Muscle layer of duodenum (tissue), 2 donors: Measurements from ENCODE around the gene MTMR8.
"Not testable (repeated sequence)": the region's sequence is repeated elsewhere in the genome, so short reads cannot be mapped to it uniquely, and the experiment has no call there.

Experiments used
- H3K27ac ChIP-seq: one replicate; pipeline ENCODE4 v1.7.0; 2013; ENCODE audit warnings: mild to moderate bottlenecking, low read length
- H3K27me3 ChIP-seq: one replicate; pipeline ENCODE4 v1.7.0; 2013; ENCODE audit warnings: low read depth, mild to moderate bottlenecking, control low read depth, low read length
- H3K36me3 ChIP-seq, 2 donors: one replicate each; pipeline ENCODE4 v1.7.0; 2013; ENCODE audit warnings: low read length in 2 of 2, control low read depth in 1 of 2, mild to moderate bottlenecking in 1 of 2; ENCODE audit not compliant: insufficient read depth in 2 of 2, control insufficient read depth in 1 of 2
- H3K4me1 ChIP-seq, 2 donors: one replicate each; pipeline ENCODE4 v1.7.0; 2013; ENCODE audit warnings: low read length in 2 of 2, mild to moderate bottlenecking in 2 of 2, control low read depth in 1 of 2, moderate library complexity in 1 of 2; ENCODE audit not compliant: insufficient read depth in 2 of 2, control insufficient read depth in 1 of 2
- H3K4me3 ChIP-seq, 2 donors: one replicate each; pipeline ENCODE4 v1.7.0; 2013; ENCODE audit warnings: low read length in 2 of 2, low read depth in 1 of 2, mild to moderate bottlenecking in 1 of 2
- H3K9me3 ChIP-seq, 2 donors: one replicate each; pipeline ENCODE4 v1.7.0; 2013; ENCODE audit warnings: low read length in 2 of 2, control low read depth in 1 of 2, mild to moderate bottlenecking in 1 of 2; ENCODE audit not compliant: control insufficient read depth in 1 of 2
- donor health status: healthy.

Gene MTMR8

DNA sequence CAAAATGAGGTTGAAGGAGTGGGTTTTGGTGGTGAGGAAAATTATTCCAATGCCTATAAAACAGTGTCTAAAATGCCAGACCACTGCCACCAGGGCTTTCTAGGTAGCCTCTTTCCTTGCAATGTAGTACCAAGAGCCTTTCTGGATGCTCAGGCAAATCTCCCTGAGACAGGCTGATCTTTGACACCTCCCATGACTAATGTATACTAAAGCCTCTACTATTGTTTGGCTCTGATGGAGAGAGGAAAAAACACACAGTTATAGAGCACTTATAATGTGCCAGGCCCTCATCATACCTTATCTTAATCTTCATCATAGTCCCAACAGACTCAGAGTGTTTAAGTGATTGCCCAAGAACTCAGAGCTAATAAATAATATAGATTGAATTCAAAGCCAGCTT is 5.8 kb downstream of the MTMR8 start:
- H3K4me3 ChIP-seq = no peak overlapping the region
- no peaks in the 10 kb centered on the region for H3K27me3 ChIP-seq
- H3K9me3 ChIP-seq = peaks cover 0 to 5% of the 10 kb centered on the region in 2 donors
- no peaks in the 10 kb centered on the region for H3K4me1 ChIP-seq
- no peak overlapping the region for H3K27ac ChIP-seq
- H3K36me3 ChIP-seq = peaks cover 0 to 1% of the 10 kb centered on the region in 2 donors

DNA sequence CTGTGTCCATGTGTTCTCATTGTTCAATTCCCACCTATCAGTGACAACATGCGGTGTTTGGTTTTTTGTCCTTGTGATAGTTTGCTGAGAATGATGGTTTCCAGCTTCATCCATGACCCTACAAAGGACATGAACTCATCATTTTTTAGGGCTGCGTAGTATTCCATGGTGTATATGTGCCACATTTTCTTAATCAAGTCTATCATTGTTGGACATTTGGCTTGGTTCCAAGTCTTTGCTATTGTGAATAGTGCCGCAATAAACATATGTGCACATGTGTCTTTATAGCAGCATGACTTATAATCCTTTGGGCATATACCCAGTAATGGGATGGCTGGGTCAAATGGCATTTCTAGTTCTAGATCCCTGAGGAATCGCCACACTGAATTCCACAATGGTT is 14.5 kb downstream of the MTMR8 start:
- not testable (repeated sequence) for H3K27ac ChIP-seq, H3K36me3 ChIP-seq, H3K27me3 ChIP-seq, H3K4me3 ChIP-seq, H3K4me1 ChIP-seq
- peaks cover 0 to 24% of the 10 kb centered on the region in 2 donors for H3K9me3 ChIP-seq

DNA sequence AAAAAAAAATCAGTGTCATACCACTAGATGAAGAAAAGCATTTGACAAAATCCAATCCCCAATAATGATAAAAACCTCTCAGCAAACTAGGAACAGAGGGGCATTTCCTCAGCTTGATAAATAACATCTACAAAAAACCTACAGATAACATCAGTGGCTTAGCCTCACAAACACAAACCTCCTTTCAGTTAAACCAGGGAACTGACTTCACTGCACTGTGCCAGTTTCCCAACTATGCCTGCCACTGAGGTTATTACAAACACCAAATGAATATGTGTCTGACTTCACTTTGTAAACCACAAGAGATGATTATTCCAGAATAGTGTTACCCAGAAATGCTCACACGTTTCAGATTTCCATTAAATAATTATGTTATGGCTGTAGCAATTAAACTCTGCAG is 15.3 kb downstream of the MTMR8 start:
- H3K27ac ChIP-seq = no peak overlapping the region
- no peaks in the 10 kb centered on the region for H3K27me3 ChIP-seq
- no peaks in the 10 kb centered on the region for H3K4me1 ChIP-seq
- no peak overlapping the region for H3K4me3 ChIP-seq
- peaks cover 0 to 23% of the 10 kb centered on the region in 2 donors for H3K9me3 ChIP-seq
- H3K36me3 ChIP-seq = peaks cover 0 to 11% of the 10 kb centered on the region in 2 donors

DNA sequence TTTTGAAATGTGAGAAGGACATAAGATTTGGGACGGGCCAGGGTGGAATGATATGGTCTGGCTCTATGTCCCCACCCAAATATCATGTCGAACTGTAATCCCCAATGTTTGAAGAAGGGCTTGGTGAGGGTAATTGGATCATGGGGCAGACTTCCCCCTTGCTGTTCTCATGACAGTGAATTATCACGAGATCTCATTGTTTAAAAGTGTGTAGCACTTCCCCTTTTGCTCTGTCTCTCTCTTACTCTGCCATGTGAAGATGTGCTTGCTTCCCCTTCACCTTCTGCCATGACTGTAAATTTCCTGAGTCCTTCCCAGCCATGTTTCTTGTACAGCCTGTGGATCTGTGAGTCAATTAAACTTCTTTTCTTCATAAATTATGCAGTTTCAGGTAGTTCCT is 17.5 kb downstream of the MTMR8 start:
- H3K36me3 ChIP-seq = peaks cover 0 to 4% of the 10 kb centered on the region in 2 donors
- no peaks in the 10 kb centered on the region for H3K27me3 ChIP-seq
- H3K9me3 ChIP-seq = peaks cover 0 to 18% of the 10 kb centered on the region in 2 donors
- H3K4me3 ChIP-seq = no peak overlapping the region
- no peak overlapping the region for H3K27ac ChIP-seq
- H3K4me1 ChIP-seq = no peaks in the 10 kb centered on the region

DNA sequence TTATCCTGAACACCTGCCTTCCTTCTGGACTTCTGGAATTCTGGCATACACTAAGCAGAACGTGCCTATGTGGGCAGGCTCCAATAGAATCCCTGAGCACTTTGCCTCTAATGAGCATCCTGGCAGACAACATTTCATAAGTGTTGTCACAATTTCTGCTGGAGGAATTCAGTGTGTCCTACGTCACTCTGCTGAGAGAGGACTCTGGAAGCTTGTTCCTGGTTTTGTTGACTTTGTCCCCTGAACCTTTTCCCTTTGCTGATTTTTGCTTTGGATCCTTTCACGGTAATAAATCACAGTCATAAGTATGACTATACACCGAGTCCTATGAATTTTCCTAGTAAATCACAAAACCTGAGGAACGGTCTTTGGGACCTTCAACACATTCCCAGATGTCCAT is 43.2 kb downstream of the MTMR8 start:
- Histone ChIP-seq H3K27ac (no peak overlapping the region), H3K4me1 (no peaks in the 10 kb centered on the region), H3K27me3 (no peaks in the 10 kb centered on the region), H3K36me3 (peaks cover 3 to 5% of the 10 kb centered on the region in 2 donors), H3K4me3 (no peak overlapping the region), H3K9me3 (no peaks in the 10 kb centered on the region)

DNA sequence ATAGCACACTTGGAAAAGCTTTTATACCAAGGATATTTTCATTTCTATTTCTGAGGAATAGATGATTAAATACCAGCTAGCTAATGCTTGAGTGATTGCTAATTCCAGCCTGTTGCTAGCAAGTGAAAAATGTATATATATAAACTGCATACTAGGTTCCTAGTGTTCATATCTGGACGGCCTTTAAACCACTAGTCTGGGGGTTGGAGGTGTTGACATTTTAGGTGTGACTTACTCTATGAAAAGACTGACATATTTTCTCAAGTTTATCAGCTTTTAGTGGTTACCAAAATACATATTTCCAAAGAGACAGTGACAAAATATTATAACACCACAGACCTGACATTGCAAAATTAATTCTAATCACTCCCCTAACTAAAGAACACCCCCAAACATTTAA is 44.7 kb downstream of the MTMR8 start:
- no peaks in the 10 kb centered on the region for H3K9me3 ChIP-seq
- no peak overlapping the region for H3K4me3 ChIP-seq
- H3K4me1 ChIP-seq = no peaks in the 10 kb centered on the region
- H3K27ac ChIP-seq = no peak overlapping the region
- peaks cover 0 to 5% of the 10 kb centered on the region in 2 donors for H3K36me3 ChIP-seq
- no peaks in the 10 kb centered on the region for H3K27me3 ChIP-seq

DNA sequence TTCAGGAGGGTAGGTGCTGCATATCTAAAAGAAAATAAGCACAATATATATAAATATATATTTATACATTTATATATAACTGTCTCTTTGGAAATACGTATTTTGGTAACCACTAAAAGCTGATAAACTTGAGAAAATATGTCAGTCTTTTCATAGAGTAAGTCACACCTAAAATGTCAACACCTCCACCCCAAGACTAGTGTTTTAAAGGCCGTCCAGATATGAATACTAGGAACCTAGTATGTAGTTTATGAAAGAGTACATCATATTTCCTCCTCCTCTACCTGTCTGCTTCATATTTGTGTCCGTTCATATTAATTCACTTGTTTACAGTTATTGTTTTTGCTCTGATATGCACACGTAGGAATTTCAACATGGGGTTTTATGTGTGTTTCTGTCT is 45.2 kb downstream of the MTMR8 start:
- Histone ChIP-seq H3K27ac (no peak overlapping the region), H3K27me3 (no peaks in the 10 kb centered on the region), H3K36me3 (peaks cover under 1 to 5% of the 10 kb centered on the region in 2 donors), H3K9me3 (no peaks in the 10 kb centered on the region), H3K4me3 (no peak overlapping the region), H3K4me1 (no peaks in the 10 kb centered on the region)

DNA sequence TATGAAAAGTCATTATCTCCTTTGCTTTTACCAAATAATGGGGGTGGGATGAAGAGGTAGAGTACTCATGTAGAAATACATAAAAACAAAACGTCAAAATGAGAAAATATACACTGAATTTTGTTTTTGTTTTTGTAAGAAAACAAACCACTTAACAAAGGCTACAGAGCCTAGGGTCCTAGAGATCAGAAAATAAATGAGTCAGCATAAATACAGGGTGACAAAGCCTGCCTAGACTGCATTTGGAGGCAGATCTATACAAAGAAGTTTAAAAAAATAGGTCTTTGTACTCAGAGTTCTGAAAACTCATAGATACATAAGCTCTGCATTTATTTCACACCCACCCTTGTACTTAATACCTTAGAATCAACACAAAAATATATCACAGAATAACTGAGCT is 52.4 kb downstream of the MTMR8 start:
- no peak overlapping the region for H3K4me3 ChIP-seq

DNA sequence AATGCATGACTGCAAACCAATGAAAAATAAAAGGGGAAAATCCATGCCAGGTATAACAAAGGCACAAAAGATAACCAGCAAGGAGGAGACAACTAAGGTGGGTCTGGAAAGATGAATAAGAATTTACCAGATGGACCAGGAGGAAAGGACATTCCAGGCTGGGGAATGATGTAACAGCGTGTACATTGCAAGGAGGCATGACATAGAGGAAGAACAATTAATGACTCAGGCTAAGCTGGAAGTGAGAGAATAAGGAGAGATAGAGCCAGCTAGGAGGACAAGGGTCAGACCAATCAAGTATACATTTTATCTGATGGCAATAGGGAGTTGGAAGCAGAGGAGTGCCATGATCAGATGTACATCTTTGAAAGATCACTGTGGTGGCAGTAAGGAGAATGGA is 57.0 kb downstream of the MTMR8 start:
- no peaks in the 10 kb centered on the region for H3K9me3 ChIP-seq

More for the DNA sequence above, 52.4 kb downstream of the MTMR8 start:
- H3K27ac ChIP-seq = no peak overlapping the region
- H3K4me1 ChIP-seq = no peaks in the 10 kb centered on the region
- no peaks in the 10 kb centered on the region for H3K27me3 ChIP-seq
- H3K36me3 ChIP-seq = peaks cover 0 to 6% of the 10 kb centered on the region in 2 donors
- no peaks in the 10 kb centered on the region for H3K9me3 ChIP-seq

DNA sequence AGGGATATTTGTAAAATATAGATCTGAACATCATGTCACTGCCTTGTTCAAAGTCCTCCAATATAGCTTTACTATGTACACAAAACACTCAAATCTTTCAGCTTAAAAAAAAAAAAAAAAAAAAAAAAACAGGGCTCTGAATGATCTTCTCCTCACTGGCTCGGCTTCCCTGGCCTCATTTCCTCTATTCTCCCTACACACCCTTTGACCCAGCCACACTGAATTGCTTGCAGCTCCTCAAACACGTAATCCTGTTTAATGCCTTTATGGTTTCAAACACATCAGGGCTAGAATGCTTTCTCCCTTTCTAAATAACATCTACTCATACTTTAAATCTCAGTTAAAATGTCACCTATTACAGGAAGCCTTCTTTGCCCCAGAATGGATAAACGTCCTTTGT is 60.8 kb downstream of the MTMR8 start:
- Histone ChIP-seq H3K9me3 (no peaks in the 10 kb centered on the region), H3K27ac (no peak overlapping the region), H3K4me3 (no peak overlapping the region), H3K27me3 (no peaks in the 10 kb centered on the region), H3K36me3 (peaks cover 0 to 19% of the 10 kb centered on the region in 2 donors), H3K4me1 (no peaks in the 10 kb centered on the region)

More for the DNA sequence above, 57.0 kb downstream of the MTMR8 start:
- H3K27me3 ChIP-seq = no peaks in the 10 kb centered on the region
- no peak overlapping the region for H3K27ac ChIP-seq
- peaks cover 0 to 6% of the 10 kb centered on the region in 2 donors for H3K36me3 ChIP-seq
- no peak overlapping the region for H3K4me3 ChIP-seq
- no peaks in the 10 kb centered on the region for H3K4me1 ChIP-seq

DNA sequence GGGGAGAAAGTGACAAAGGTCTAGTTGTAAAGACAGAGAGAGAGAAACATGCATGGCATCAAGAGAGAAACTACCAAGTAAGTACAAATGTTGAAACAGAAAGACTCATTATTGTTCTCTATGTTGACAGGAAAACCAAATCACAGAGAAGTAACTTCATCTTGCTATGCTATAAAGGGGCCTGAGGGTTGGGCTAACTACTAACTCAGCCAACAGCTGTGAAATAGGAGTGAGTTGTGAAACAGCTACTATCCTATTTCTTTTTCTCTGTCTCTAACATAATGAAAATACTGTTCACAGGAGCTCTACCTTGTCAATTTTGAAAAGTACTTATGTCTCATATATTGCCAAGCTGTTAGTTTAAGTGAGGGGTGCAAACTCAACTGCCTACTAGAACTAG is 65.0 kb downstream of the MTMR8 start:
- peaks cover 0 to 24% of the 10 kb centered on the region in 2 donors for H3K36me3 ChIP-seq
- no peak overlapping the region for H3K4me3 ChIP-seq
- peaks cover 0 to 2% of the 10 kb centered on the region in 2 donors for H3K9me3 ChIP-seq
- H3K27me3 ChIP-seq = no peaks in the 10 kb centered on the region
- H3K4me1 ChIP-seq = no peaks in the 10 kb centered on the region
- H3K27ac ChIP-seq = no peak overlapping the region

DNA sequence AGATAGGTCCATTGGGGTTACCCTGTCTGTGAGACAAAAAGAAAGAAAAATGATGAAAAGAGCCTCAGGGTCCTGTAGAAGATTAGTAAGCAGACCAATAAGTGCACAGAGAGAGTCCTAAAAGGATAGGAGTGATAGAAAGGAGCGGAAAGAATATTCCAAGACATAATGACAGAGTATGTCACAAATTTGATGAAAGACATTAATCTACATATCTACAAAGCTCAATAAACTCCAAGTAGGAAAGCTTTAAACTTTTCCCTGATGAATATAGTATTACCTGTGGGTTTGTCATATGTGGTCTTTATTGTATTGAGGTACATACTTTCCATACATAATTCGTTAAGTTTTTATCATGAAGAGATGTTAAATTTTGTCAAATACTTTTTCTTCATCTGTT is 73.7 kb downstream of the MTMR8 start:
- Histone ChIP-seq H3K27me3 (no peaks in the 10 kb centered on the region), H3K4me3 (no peak overlapping the region), H3K27ac (no peak overlapping the region), H3K9me3 (peaks cover 0 to 8% of the 10 kb centered on the region in 2 donors), H3K36me3 (peaks cover 0 to 29% of the 10 kb centered on the region in 2 donors), H3K4me1 (no peaks in the 10 kb centered on the region)
